H1 (cell line): ENCODE measurements around the gene ZDHHC11B. TPM values are rescaled to one million over a fixed set of nuclear protein-coding genes. Genes with fewer than 3 reads are reported as not detected.
A peak's percentile ranks its signal among the peaks of the same experiment; 100 is the strongest.

Experiments
- CTCF ChIA-PET: fragments of 300-600 bp; sonication (Branson Sonifier 250); formaldehyde crosslinking; loops from one replicate; lab custom pipeline; 2021; ENCODE audit not compliant: partially characterized antibody; lab: Charles Lee
- POLR2A ChIA-PET: fragments of 300-600 bp; sonication (Branson Sonifier 250); formaldehyde crosslinking; loops from one replicate; lab custom pipeline; 2021; ENCODE audit warnings: inconsistent platforms; ENCODE audit not compliant: partially characterized antibody; lab: Charles Lee
- DNase-seq, 2 experiments: peaks; one replicate each; pipeline versions ENCODE4 v3.0.0 to v3.0.0-alpha.2; 2010 to 2022; ENCODE audit warnings: low spot score in 2 of 2, low read depth in 1 of 2, mixed read lengths in 1 of 2
- FAIRE-seq: peaks from 2 replicates; lab custom pipeline; 2011; peaks lifted over from hg19 to GRCh38; lab: Jason Lieb, UNC
- H2AFZ ChIP-seq: 2 replicates; pipeline ENCODE4 v1.8.1; 2012; ENCODE audit warnings: low read length, inconsistent platforms
- H2AK5ac ChIP-seq: 2 replicates; pipeline ENCODE4 v1.6.1; 2013; ENCODE audit warnings: low read depth, low read length
- H2BK120ac ChIP-seq: replicated peaks from 2 replicates; pipeline ENCODE3; 2013; ENCODE audit warnings: low read depth, low read length, inconsistent platforms
- H2BK12ac ChIP-seq: 2 replicates; pipeline ENCODE4 v1.6.1; 2013; ENCODE audit warnings: low read depth, low read length
- H2BK15ac ChIP-seq: 2 replicates; pipeline ENCODE4 v1.6.1; 2013; ENCODE audit warnings: low read length
- H2BK20ac ChIP-seq: 2 replicates; pipeline ENCODE4 v1.6.1; 2013; ENCODE audit warnings: low read length
- H2BK5ac ChIP-seq: 2 replicates; pipeline ENCODE4 v1.6.1; 2013; ENCODE audit warnings: low read depth, low read length
- H3K14ac ChIP-seq: 2 replicates; pipeline ENCODE4 v1.6.1; 2013; ENCODE audit warnings: inconsistent platforms; ENCODE audit not compliant: insufficient read length
- H3K18ac ChIP-seq: 2 replicates; pipeline ENCODE4 v1.6.1; 2013; ENCODE audit warnings: low read length; ENCODE audit errors: extremely low read depth
- H3K23ac ChIP-seq: 2 replicates; pipeline ENCODE4 v1.6.1; 2013; ENCODE audit warnings: inconsistent platforms; ENCODE audit not compliant: insufficient read length
- H3K23me2 ChIP-seq: 2 replicates; pipeline ENCODE4 v1.6.1; 2013; ENCODE audit warnings: low read depth, low read length
- H3K27ac ChIP-seq: 2 replicates; pipeline ENCODE4 v1.6.1; 2011; ENCODE audit warnings: low read depth, low read length, inconsistent platforms
- H3K27me3 ChIP-seq, 4 experiments: replicated peaks in 1 of 4; 1 replicate in 1 of 4; 2 replicates in 3 of 4; pipeline versions ENCODE4 v1.6.1 to v1.8.1; 2011 to 2013; ENCODE audit warnings: low read length in 3 of 4, mild to moderate bottlenecking in 3 of 4, inconsistent platforms in 2 of 4, mixed read lengths in 2 of 4, moderate library complexity in 1 of 4; ENCODE audit not compliant: control insufficient read depth in 3 of 4, insufficient read depth in 3 of 4; ENCODE audit errors: extremely low read depth in 1 of 4
- H3K36me3 ChIP-seq, 4 experiments: 2 replicates each; pipeline versions ENCODE4 v1.6.1 to v1.8.1; 2011 to 2013; ENCODE audit warnings: mild to moderate bottlenecking in 4 of 4, low read length in 3 of 4, moderate library complexity in 2 of 4, control low read depth in 1 of 4, inconsistent platforms in 1 of 4; ENCODE audit not compliant: insufficient read depth in 4 of 4, control insufficient read depth in 2 of 4
- H3K4ac ChIP-seq: replicated peaks from 2 replicates; pipeline ENCODE3; 2013; ENCODE audit warnings: low read length, low read depth, mixed read lengths, inconsistent platforms; ENCODE audit not compliant: insufficient read length
- H3K4me1 ChIP-seq, 4 experiments: replicated peaks in 1 of 4; 1 replicate in 1 of 4; 2 replicates in 3 of 4; pipeline versions ENCODE4 v1.6.1 to v1.8.1; 2011 to 2013; ENCODE audit warnings: low read length in 3 of 4, inconsistent platforms in 2 of 4, mixed read lengths in 1 of 4; ENCODE audit not compliant: insufficient read depth in 4 of 4, control insufficient read depth in 3 of 4
- H3K4me2 ChIP-seq, 2 experiments: 2 replicates each; pipeline versions ENCODE4 v1.6.1 to v1.8.1; 2011 to 2013; ENCODE audit warnings: low read depth in 2 of 2, low read length in 2 of 2, control low read depth in 1 of 2, inconsistent platforms in 1 of 2, mild to moderate bottlenecking in 1 of 2; ENCODE audit not compliant: insufficient read depth in 1 of 2
- H3K4me3 ChIP-seq, 4 experiments: fragments of 200-600, 300-600 bp in 1 of 4; sonication (generic), shearing (Covaris generic), sonication (Bioruptor Twin) in 1 of 4; 2 replicates each; pipeline versions ENCODE4 v1.5.1 to v1.8.1; 2011 to 2016; ENCODE audit warnings: low read length in 4 of 4, low read depth in 3 of 4, control low read depth in 2 of 4, inconsistent platforms in 2 of 4, mild to moderate bottlenecking in 2 of 4, mixed read lengths in 1 of 4, moderate library complexity in 1 of 4; ENCODE audit not compliant: insufficient read depth in 2 of 4; ENCODE audit errors: extremely low read depth in 1 of 4
- H3K56ac ChIP-seq: replicated peaks from 2 replicates; pipeline ENCODE3; 2013; ENCODE audit warnings: low read depth, mild to moderate bottlenecking, mixed read lengths, low read length, inconsistent platforms; ENCODE audit not compliant: insufficient read length
- H3K79me1 ChIP-seq: 2 replicates; pipeline ENCODE4 v1.6.1; 2013; ENCODE audit warnings: low read depth, low read length, control low read depth
- H3K79me2 ChIP-seq, 2 experiments: 2 replicates each; pipeline versions ENCODE4 v1.6.1 to v1.8.1; 2012 to 2013; ENCODE audit warnings: low read length in 2 of 2, mild to moderate bottlenecking in 2 of 2, inconsistent platforms in 1 of 2; ENCODE audit not compliant: insufficient read depth in 2 of 2, control insufficient read depth in 1 of 2
- H3K9ac ChIP-seq, 4 experiments: replicated peaks in 1 of 4; 1 replicate in 1 of 4; 2 replicates in 3 of 4; pipeline versions ENCODE4 v1.6.1 to v1.8.1; 2011 to 2013; ENCODE audit warnings: low read depth in 3 of 4, low read length in 3 of 4, control low read depth in 2 of 4, mild to moderate bottlenecking in 2 of 4, moderate library complexity in 2 of 4, inconsistent platforms in 1 of 4; ENCODE audit errors: extremely low read depth in 1 of 4
- H3K9me3 ChIP-seq, 2 experiments: 2 replicates each; pipeline versions ENCODE4 v1.6.1 to v1.8.1; 2012 to 2013; ENCODE audit warnings: mild to moderate bottlenecking in 2 of 2, moderate library complexity in 2 of 2, control low read depth in 1 of 2, inconsistent platforms in 1 of 2, low read depth in 1 of 2, low read length in 1 of 2, mixed read lengths in 1 of 2; ENCODE audit not compliant: insufficient read depth in 2 of 2
- H4K20me1 ChIP-seq, 2 experiments: replicated peaks in 1 of 2; 2 replicates each; pipeline versions ENCODE3 to v1.8.1; 2011 to 2013; ENCODE audit warnings: inconsistent platforms in 2 of 2, low read length in 2 of 2, mild to moderate bottlenecking in 1 of 2; ENCODE audit not compliant: insufficient read depth in 2 of 2, control insufficient read depth in 1 of 2
- H4K5ac ChIP-seq: 2 replicates; pipeline ENCODE4 v1.6.1; 2013; ENCODE audit warnings: low read length, low read depth, mixed read lengths, inconsistent platforms; ENCODE audit not compliant: insufficient read length
- H4K8ac ChIP-seq: 2 replicates; pipeline ENCODE4 v1.8.0; 2013; ENCODE audit warnings: mild to moderate bottlenecking, moderate library complexity, low read length, inconsistent platforms; ENCODE audit not compliant: insufficient read depth; ENCODE audit errors: extremely low read depth
- H4K91ac ChIP-seq: replicated peaks from 2 replicates; pipeline ENCODE3; 2013; ENCODE audit warnings: low read length, mixed read lengths, inconsistent platforms; ENCODE audit not compliant: insufficient read length
- BRCA1 ChIP-seq: IDR thresholded peaks from 2 replicates; pipeline ENCODE4 v1.6.1; 2012; ENCODE audit warnings: low read depth, low read length, improper control_type of control experiment
- CHD2 ChIP-seq: IDR thresholded peaks from 2 replicates; pipeline ENCODE4 v1.6.1; 2012; ENCODE audit warnings: low read length, improper control_type of control experiment
- GTF2F1 ChIP-seq: IDR thresholded peaks from 2 replicates; pipeline ENCODE4 v1.6.1; 2012; ENCODE audit warnings: low read depth, low read length, improper control_type of control experiment, borderline replicate concordance
- JUND ChIP-seq: IDR thresholded peaks from 2 replicates; pipeline ENCODE4 v1.6.1; 2011; ENCODE audit warnings: mild to moderate bottlenecking, improper control_type of control experiment, low read length
- NRF1 ChIP-seq: IDR thresholded peaks from 2 replicates; pipeline ENCODE4 v1.6.1; 2011; ENCODE audit warnings: mild to moderate bottlenecking, low read depth, low read length, improper control_type of control experiment
- POU5F1 ChIP-seq: IDR thresholded peaks from 2 replicates; pipeline ENCODE4 v1.6.1; 2011; ENCODE audit warnings: low read depth, mild to moderate bottlenecking, low read length, moderate library complexity
- RNF2 ChIP-seq: fragments of 200-900, 300-1000 bp; sonication (generic); IDR thresholded peaks from 2 replicates; pipeline ENCODE4 v1.7.1; 2016; ENCODE audit warnings: borderline replicate concordance, low read depth, mild to moderate bottlenecking, antibody characterized with exemption, low read length; ENCODE audit not compliant: poor library complexity, severe bottlenecking; ENCODE audit errors: missing control alignments
- SP2 ChIP-seq: IDR thresholded peaks from 2 replicates; pipeline ENCODE4 v1.6.1; 2012; ENCODE audit warnings: mild to moderate bottlenecking, low read length, inconsistent platforms
- SP4 ChIP-seq: IDR thresholded peaks from 2 replicates; pipeline ENCODE4 v1.6.1; 2012; ENCODE audit warnings: low read length, inconsistent platforms
- TAF7 ChIP-seq: optimal IDR thresholded peaks from 2 replicates; pipeline ENCODE3; 2011; ENCODE audit warnings: low read depth, mild to moderate bottlenecking, inconsistent platforms, low read length, moderate library complexity, borderline replicate concordance
- WGBS, 2 experiments: shearing (Covaris generic) in 1 of 2; methylation state at CpG; one replicate each; pipeline versions ENCODE4 v1.1.6 to v1.1.7; 2013 to 2015; ENCODE audit warnings: low lambda C conversion rate in 2 of 2, mixed read lengths in 2 of 2, inconsistent platforms in 1 of 2, low coverage in 1 of 2, missing lambda C conversion rate in 1 of 2; ENCODE audit not compliant: insufficient replicate concordance in 2 of 2, insufficient coverage in 1 of 2, insufficient read length in 1 of 2; ENCODE audit errors: extremely low coverage in 1 of 2, missing lambda C conversion rate in 1 of 2; 5-methylcytosine and 5-hydroxymethylcytosine counted together
- polyA plus RNA-seq, 7 experiments: library from polyadenylated mRNA; depleted of rRNA in 3 of 7; stranded (reverse) in 5 of 7; unstranded in 2 of 7; fragments of >200 nt in 5 of 7; fragments of 200-250 nt in 2 of 7; gene quantifications; 1 replicate in 5 of 7; 2 replicates in 1 of 7; 4 replicates in 1 of 7; pipeline versions ENCODE4 v1.2.1 to v1.2.3, GENCODE V29; 2011 to 2013; ENCODE audit warnings: missing spikeins in 2 of 7, mixed read lengths in 2 of 7
- total RNA-seq: library from RNA; stranded (reverse); fragmentation: NEBNext Ultra II Directional; extraction: Animal tissue kit (Norgen Biotek cat#: 25700); gene quantifications from 2 replicates; pipeline ENCODE4 v1.2.1, GENCODE V29; 2021
- TF ChIP-seq, protein P1 (sequence below): IDR thresholded peaks from 2 replicates; pipeline ENCODE4 v1.6.1; 2012; ENCODE audit warnings: low read length, inconsistent platforms

The ZDHHC11B gene
- total and polyA plus RNA-seq, 2 of the 8 experiments (the other 6 are each of a cell fraction or from before 2014, with no cell fraction given), result 0.29 to 2.5 TPM

DNA sequence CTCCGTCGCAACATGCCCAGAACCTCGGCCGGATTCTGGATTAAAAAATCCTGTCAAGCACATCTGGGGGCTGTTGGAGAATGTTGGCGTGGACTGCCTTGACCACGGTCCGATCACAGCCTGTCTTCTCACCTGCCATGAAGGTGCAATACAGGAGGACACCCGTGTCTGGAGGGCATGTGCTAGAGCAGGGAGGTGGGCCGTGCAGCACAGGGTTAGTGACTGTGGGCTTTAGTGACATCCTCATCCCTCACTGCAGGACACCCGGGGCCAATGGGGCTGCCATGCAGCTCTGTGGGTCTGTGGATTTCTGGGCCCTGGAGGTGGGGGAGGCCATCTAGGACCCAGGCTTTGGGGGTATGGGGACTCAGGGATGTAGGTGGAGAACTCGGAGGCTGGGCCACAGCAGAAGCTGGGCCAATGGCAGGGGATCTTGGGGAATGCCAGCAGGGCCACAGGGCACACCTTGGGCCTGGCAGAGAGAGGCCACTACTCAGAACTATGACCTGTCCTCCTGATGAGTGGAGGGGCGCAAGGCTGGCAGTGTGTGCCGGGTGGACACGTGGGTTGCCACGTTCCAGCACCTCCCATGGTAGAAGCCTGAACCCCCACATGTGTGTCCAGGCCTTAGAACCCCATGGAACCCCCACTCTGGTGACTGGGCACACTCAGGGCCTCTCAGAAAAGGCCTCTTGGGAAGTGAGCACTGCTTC lies 23.3 kb downstream of the ZDHHC11B start:
- ChIA-PET POLR2A (no interaction called here), CTCF (no interaction called here)
- no peak overlapping the region for H4K5ac ChIP-seq
- no peak overlapping the region for H3K14ac ChIP-seq
- H2BK15ac ChIP-seq, result no peak overlapping the region
- H2BK12ac ChIP-seq, result no peak overlapping the region
- H3K9ac ChIP-seq, result no peak overlapping the region
- no peak overlapping the region for H4K91ac ChIP-seq
- H3K4me2 ChIP-seq, result no peak overlapping the region
- no peaks in the 10 kb centered on the region for H3K23me2 ChIP-seq
- H4K20me1 ChIP-seq, result peaks cover 0 to 4% of the 10 kb centered on the region in 2 experiments
- H2BK120ac ChIP-seq, result no peak overlapping the region
- H3K23ac ChIP-seq, result no peak overlapping the region
- no peak overlapping the region for H3K27ac ChIP-seq
- FAIRE-seq (no peak), DNase-seq (no peak)
- no peak overlapping the region for H2AFZ ChIP-seq
- H3K36me3 ChIP-seq, result no peaks in the 10 kb centered on the region
- no peak for TF ChIP-seq TAF7
- no peak for TF ChIP-seq NRF1
- no peak for TF ChIP-seq POU5F1
- no peak for TF ChIP-seq GTF2F1
- no peak for TF ChIP-seq SP4
- TF ChIP-seq JUND, result no peak
- no peak for TF ChIP-seq RNF2
- no peak for TF ChIP-seq CHD2
- no peak for TF ChIP-seq BRCA1
- no peak for TF ChIP-seq SP2
- TF ChIP-seq, protein P1, sequence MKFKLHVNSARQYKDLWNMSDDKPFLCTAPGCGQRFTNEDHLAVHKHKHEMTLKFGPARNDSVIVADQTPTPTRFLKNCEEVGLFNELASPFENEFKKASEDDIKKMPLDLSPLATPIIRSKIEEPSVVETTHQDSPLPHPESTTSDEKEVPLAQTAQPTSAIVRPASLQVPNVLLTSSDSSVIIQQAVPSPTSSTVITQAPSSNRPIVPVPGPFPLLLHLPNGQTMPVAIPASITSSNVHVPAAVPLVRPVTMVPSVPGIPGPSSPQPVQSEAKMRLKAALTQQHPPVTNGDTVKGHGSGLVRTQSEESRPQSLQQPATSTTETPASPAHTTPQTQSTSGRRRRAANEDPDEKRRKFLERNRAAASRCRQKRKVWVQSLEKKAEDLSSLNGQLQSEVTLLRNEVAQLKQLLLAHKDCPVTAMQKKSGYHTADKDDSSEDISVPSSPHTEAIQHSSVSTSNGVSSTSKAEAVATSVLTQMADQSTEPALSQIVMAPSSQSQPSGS, result no peak
- no peak overlapping the region for H3K4me3 ChIP-seq
- H2AK5ac ChIP-seq, result no peak overlapping the region
- peaks cover 2 to 15% of the 10 kb centered on the region in 2 experiments; a peak in 3 of 4 replicates for H3K9me3 ChIP-seq
- H3K4me1 ChIP-seq, result no peaks in the 10 kb centered on the region; a peak in 1 of 7 replicates
- peaks cover 2% of the 10 kb centered on the region; the same call in 1 of the 2 replicates for H3K79me1 ChIP-seq
- H3K79me2 ChIP-seq, result no peaks in the 10 kb centered on the region
- WGBS, 2 experiments, result 84% methylated on average over 15 of the region's 15 CpGs; no CpG with 5 or more reads in 1 of the 2 experiments
- no peak overlapping the region for H3K56ac ChIP-seq
- no peak overlapping the region for H2BK20ac ChIP-seq
- H3K18ac ChIP-seq, result no peak overlapping the region
- no peaks in the 10 kb centered on the region; a peak in 1 of 7 replicates for H3K27me3 ChIP-seq
- H4K8ac ChIP-seq, result peak overlapping the region; percentile 72; the same call in 1 of the 2 replicates
- no peak overlapping the region for H2BK5ac ChIP-seq
- H3K4ac ChIP-seq, result no peak overlapping the region
